Calu3 (cell line): ENCODE measurements around the gene UCP1. TPM values are rescaled to one million over a fixed set of nuclear protein-coding genes. Genes with fewer than 3 reads are reported as not detected.

Experiments used
- BruUV-seq: library from RNA; stranded (reverse); fragments of 400-500 nt; replicated peaks from 2 replicates; lab custom pipeline; 2021; lab: Mats Ljungman, UMichigan
- CTCF ChIA-PET: fragments of 300-600 bp; sonication (Branson Sonifier 250); formaldehyde crosslinking; loops from one replicate; lab custom pipeline; 2022; ENCODE audit warnings: antibody characterized with exemption; lab: Charles Lee
- DNase-seq: peaks from one replicate; pipeline ENCODE4 v3.0.0; 2022
- H3K27ac Mint-ChIP-seq: one replicate; pipeline ENCODE4 v1.8.0; 2022; ENCODE audit warnings: mixed read lengths; ENCODE audit not compliant: unreplicated experiment
- H3K27me3 Mint-ChIP-seq: one replicate; pipeline ENCODE4 v1.8.0; 2022; ENCODE audit warnings: mixed read lengths; ENCODE audit not compliant: unreplicated experiment
- H3K36me3 Mint-ChIP-seq: one replicate; pipeline ENCODE4 v1.8.0; 2022; ENCODE audit warnings: mild to moderate bottlenecking, moderate library complexity, mixed read lengths; ENCODE audit not compliant: insufficient read depth, unreplicated experiment
- H3K4me1 Mint-ChIP-seq: one replicate; pipeline ENCODE4 v1.8.0; 2022; ENCODE audit warnings: mild to moderate bottlenecking, low read depth, mixed read lengths; ENCODE audit not compliant: unreplicated experiment
- H3K4me3 Mint-ChIP-seq: one replicate; pipeline ENCODE4 v1.8.0; 2022; ENCODE audit warnings: mild to moderate bottlenecking, low read depth, moderate library complexity, mixed read lengths; ENCODE audit not compliant: unreplicated experiment
- H3K9me3 Mint-ChIP-seq: one replicate; pipeline ENCODE4 v1.8.0; 2022; ENCODE audit warnings: low read depth, mixed read lengths; ENCODE audit not compliant: unreplicated experiment
- intact Hi-C: fragments of 100-400 bp; cut with micrococcal nuclease; formaldehyde crosslinking; loops from one replicate; pipeline ENCODE4 v1.10.0; 2022; ENCODE audit not compliant: unreplicated experiment
- total RNA-seq: library from RNA; stranded (reverse); gene quantifications from 2 replicates; pipeline ENCODE4 v1.2.3, GENCODE V29; 2022
- TF ChIP-seq, protein P1 (sequence below): fragments of 200-600 bp; IDR thresholded peaks from one replicate; pipeline ENCODE4 v1.8.0; 2022; ENCODE audit warnings: antibody characterized with exemption; ENCODE audit not compliant: unreplicated experiment

Gene UCP1
- total RNA-seq, 1 experiment from 2014 or later, result not detected

DNA sequence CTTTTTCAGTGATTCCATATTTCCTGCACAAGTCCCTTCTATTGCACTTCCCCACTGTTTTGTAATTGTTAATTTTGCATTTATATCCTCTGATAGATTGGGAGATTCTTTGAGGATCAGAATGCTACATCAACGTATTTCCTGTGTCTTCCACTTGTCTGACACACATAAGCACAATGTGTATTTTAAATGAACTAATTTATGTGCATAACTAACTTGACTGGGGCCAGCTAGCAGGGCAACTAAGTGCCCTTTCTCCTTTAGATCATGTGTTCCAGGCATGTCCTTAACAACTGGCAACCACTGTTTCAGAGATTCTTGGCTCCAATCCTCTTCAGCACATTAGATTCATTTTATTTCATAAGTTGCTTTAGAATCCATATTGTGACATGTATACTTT lies 15.7 kb upstream of the UCP1 start:
- H3K27ac Mint-ChIP-seq, result no peak overlapping the region
- CTCF ChIA-PET, result no interaction called here
- intact Hi-C loops, result no loop called here
- BruUV-seq, result no TSS peak
- H3K27me3 Mint-ChIP-seq, result peaks cover 60% of the 10 kb centered on the region
- TF ChIP-seq, protein P1, sequence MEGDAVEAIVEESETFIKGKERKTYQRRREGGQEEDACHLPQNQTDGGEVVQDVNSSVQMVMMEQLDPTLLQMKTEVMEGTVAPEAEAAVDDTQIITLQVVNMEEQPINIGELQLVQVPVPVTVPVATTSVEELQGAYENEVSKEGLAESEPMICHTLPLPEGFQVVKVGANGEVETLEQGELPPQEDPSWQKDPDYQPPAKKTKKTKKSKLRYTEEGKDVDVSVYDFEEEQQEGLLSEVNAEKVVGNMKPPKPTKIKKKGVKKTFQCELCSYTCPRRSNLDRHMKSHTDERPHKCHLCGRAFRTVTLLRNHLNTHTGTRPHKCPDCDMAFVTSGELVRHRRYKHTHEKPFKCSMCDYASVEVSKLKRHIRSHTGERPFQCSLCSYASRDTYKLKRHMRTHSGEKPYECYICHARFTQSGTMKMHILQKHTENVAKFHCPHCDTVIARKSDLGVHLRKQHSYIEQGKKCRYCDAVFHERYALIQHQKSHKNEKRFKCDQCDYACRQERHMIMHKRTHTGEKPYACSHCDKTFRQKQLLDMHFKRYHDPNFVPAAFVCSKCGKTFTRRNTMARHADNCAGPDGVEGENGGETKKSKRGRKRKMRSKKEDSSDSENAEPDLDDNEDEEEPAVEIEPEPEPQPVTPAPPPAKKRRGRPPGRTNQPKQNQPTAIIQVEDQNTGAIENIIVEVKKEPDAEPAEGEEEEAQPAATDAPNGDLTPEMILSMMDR, result no peak
- no peaks in the 10 kb centered on the region for H3K36me3 Mint-ChIP-seq
- H3K4me1 Mint-ChIP-seq, result no peaks in the 10 kb centered on the region
- DNase-seq, result no peak
- no peak overlapping the region for H3K4me3 Mint-ChIP-seq
- H3K9me3 Mint-ChIP-seq, result no peaks in the 10 kb centered on the region

DNA sequence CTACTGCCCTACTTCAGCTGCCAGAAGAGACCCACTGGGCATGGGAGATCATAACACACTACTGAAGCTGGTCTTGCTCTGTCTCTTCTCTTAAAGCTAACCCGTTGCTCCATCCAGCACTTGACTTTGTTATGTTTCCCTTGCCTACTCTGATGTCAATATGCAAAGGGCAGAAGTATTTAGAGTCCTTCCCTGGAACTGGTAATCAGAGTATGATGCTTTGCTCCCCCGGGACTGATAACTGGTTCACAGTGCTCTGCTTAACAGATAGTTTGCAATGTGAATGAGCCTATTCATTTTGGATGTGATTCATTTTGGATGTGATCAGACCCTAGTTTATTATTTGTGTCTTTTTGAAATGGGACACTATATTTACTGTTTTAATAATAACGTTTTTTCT lies 12.3 kb upstream of the UCP1 start:
- no peaks in the 10 kb centered on the region for H3K4me1 Mint-ChIP-seq
- no TSS peak for BruUV-seq

DNA sequence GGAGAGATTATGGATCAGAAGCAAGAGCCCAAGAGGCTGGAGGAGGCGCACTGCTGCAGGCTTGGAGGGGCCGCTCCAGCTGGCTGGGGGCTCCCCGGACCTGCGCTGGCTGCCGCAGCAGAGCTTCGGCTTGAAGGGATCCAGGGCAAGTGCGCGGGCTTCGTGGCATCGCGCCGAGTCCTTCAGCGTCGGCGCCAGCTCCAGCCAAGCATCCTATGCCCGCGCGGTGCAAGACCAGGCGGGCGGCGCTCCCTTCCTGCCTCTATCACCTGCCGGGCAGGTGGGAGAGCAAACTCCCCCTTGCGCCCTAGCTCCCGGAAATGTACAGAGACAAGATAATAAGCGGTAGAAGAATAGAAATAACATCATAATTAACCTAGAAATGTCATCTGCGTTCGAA lies 10.5 kb upstream of the UCP1 start:
- peak; percentile 3 for DNase-seq
- Mint-ChIP-seq H3K36me3 (no peaks in the 10 kb centered on the region), H3K27me3 (peaks cover 54% of the 10 kb centered on the region), H3K9me3 (no peaks in the 10 kb centered on the region), H3K4me3 (no peak overlapping the region), H3K4me1 (no peaks in the 10 kb centered on the region), H3K27ac (no peak overlapping the region)
- intact Hi-C loops, result no loop called here
- TF ChIP-seq, protein P1, result no peak
- BruUV-seq, result no TSS peak
- CTCF ChIA-PET, result no interaction called here

More for the DNA sequence above, 12.3 kb upstream of the UCP1 start:
- Mint-ChIP-seq H3K27me3 (peaks cover 60% of the 10 kb centered on the region), H3K4me3 (no peak overlapping the region), H3K36me3 (no peaks in the 10 kb centered on the region), H3K27ac (no peak overlapping the region), H3K9me3 (no peaks in the 10 kb centered on the region)
- intact Hi-C loops, result no loop called here
- no peak for DNase-seq
- CTCF ChIA-PET, result interaction anchor here (0.6 kb wide), 1 partner anchor 21 kb away, joined by 6 read pairs; no protein-coding TSS in a partner anchor
- TF ChIP-seq, protein P1, result no peak

DNA sequence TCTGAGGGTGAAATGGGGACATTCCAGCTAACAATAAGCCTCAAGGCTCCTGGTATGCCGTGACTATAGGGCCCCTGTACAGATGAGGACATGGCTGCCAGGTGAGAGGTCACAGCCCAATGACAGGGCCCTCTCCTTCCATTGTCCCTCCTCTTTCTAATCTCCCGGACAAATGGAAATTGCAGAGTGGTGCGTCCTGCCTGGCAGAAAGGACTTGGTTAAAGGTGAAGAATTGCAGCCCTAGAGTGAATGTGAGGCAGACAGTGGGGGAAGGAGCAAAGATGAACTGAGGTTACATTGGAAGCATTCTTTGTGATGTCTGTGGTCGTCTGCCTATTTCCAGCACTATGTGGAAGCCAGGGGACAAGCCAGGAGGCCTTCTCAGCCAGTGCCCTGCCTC lies 6.7 kb upstream of the UCP1 start:
- no peaks in the 10 kb centered on the region for H3K36me3 Mint-ChIP-seq
- H3K4me1 Mint-ChIP-seq, result no peaks in the 10 kb centered on the region
- CTCF ChIA-PET, result interaction anchor here (0.7 kb wide), 1 partner anchor 20 kb away, joined by 3 read pairs; no protein-coding TSS in a partner anchor
- TF ChIP-seq, protein P1, result no peak
- no TSS peak for BruUV-seq
- no peak for DNase-seq
- H3K9me3 Mint-ChIP-seq, result no peaks in the 10 kb centered on the region
- peaks cover 46% of the 10 kb centered on the region for H3K27me3 Mint-ChIP-seq
- intact Hi-C loops, result no loop called here
- no peak overlapping the region for H3K4me3 Mint-ChIP-seq
- no peak overlapping the region for H3K27ac Mint-ChIP-seq
